ENCODE results near the gene THBS1.

THBS1 gene

DNA sequence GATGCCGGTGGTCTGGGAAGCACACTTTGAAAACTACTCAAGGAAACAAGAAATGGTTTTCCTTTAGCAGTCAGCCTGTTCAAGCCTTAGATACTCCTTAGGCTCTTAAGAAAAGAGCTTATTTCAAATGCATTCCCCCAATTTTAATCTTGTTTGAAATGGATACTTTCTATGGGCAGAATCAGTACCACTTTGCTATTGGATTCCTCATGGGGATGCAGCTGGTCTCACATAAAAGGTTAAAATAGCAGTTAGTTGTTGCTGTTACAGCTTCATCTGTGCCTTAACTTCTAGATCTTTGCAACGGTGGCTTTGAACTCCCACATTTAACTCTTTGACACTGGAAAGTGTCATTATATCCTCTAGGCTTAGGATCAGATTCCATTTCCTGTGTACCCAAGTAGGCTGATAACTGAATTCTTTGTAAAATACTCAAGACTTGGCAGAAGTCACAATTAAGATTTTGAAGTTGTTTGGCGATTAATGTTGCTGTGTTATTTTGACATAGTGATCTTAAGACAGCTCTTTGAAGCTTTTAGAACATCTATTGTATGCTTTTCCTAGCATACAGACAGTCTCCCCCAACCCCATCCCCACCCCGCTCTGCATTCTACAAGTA, 2.2 kb downstream of the THBS1 start:
- no peak overlapping the region for H3K27ac ChIP-seq
- H3K4me1 ChIP-seq (ENCODE audit: control insufficient read depth in 1 of 2, insufficient read depth in 1 of 2, low read depth in 1 of 2, low read length in 1 of 2): peaks cover 15 to 20% of the 10 kb centered on the region in 2 experiments
- TF ChIP-seq CTCF (IDR thresholded peaks at IDR 0.05): no peak

GRCh38 chr15:39583596-39584265, 2.9 kb downstream of the THBS1 start:
- TF ChIP-seq CTCF (IDR thresholded peaks at IDR 0.05): no peak
- Histone ChIP-seq H3K4me1 (ENCODE audit: control insufficient read depth in 1 of 2, insufficient read depth in 1 of 2, low read depth in 1 of 2, low read length in 1 of 2) (peaks cover 15 to 20% of the 10 kb centered on the region in 2 experiments), H3K36me3 (no peaks in the 10 kb centered on the region), H3K9me3 (no peaks in the 10 kb centered on the region), H3K27me3 (peaks cover 71% of the 10 kb centered on the region), H3K4me3 (ENCODE audit: low read depth in 1 of 2, low read length in 1 of 2) (no peak overlapping the region), H3K27ac (no peak overlapping the region)

More for the DNA sequence above, 2.2 kb downstream of the THBS1 start:
- H3K27me3 ChIP-seq: peaks cover 78% of the 10 kb centered on the region
- no peaks in the 10 kb centered on the region for H3K9me3 ChIP-seq
- H3K36me3 ChIP-seq: no peaks in the 10 kb centered on the region
- no peak overlapping the region for H3K4me3 ChIP-seq (ENCODE audit: low read depth in 1 of 2, low read length in 1 of 2)

DNA sequence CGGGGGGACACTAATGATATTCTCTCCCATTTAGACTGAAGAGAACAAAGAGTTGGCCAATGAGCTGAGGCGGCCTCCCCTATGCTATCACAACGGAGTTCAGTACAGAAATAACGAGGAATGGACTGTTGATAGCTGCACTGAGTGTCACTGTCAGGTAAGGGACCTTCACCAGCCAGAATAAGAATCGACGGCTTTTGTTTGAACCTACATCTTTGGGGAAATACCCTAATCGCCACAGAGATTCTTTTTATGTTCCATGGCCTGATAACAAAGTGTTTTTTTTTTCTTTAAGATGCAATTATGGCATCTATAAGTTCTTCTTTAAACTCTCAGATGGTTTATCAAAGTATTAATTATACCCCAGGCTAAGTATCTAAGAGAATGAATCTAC, 3.4 kb downstream of the THBS1 start:
- no peaks in the 10 kb centered on the region for H3K9me3 ChIP-seq
- peaks cover 15 to 20% of the 10 kb centered on the region in 2 experiments for H3K4me1 ChIP-seq (ENCODE audit: control insufficient read depth in 1 of 2, insufficient read depth in 1 of 2, low read depth in 1 of 2, low read length in 1 of 2)
- H3K36me3 ChIP-seq: no peaks in the 10 kb centered on the region
- H3K27me3 ChIP-seq: peaks cover 66% of the 10 kb centered on the region
- TF ChIP-seq CTCF (IDR thresholded peaks at IDR 0.05): no peak
- H3K4me3 ChIP-seq (ENCODE audit: low read depth in 1 of 2, low read length in 1 of 2): no peak overlapping the region
- H3K27ac ChIP-seq: no peak overlapping the region

- Histone ChIP-seq H3K4me3 (ENCODE audit: low read depth in 1 of 2, low read length in 1 of 2) (no peak overlapping the region), H3K27ac (no peak overlapping the region), H3K4me1 (ENCODE audit: control insufficient read depth in 1 of 2, insufficient read depth in 1 of 2, low read depth in 1 of 2, low read length in 1 of 2) (peaks cover 13 to 17% of the 10 kb centered on the region in 2 experiments), H3K9me3 (no peaks in the 10 kb centered on the region), H3K27me3 (peaks cover 60% of the 10 kb centered on the region), H3K36me3 (no peaks in the 10 kb centered on the region)
- TF ChIP-seq CTCF (IDR thresholded peaks at IDR 0.05): no peak
These were observed 3.9 kb downstream of the THBS1 start for GRCh38 chr15:39584662-39585388.

- H3K27me3 ChIP-seq: peaks cover 54% of the 10 kb centered on the region
- no peaks in the 10 kb centered on the region for H3K9me3 ChIP-seq
- H3K4me3 ChIP-seq (ENCODE audit: low read depth in 1 of 2, low read length in 1 of 2): no peak overlapping the region
- peaks cover 7 to 11% of the 10 kb centered on the region in 2 experiments for H3K4me1 ChIP-seq (ENCODE audit: control insufficient read depth in 1 of 2, insufficient read depth in 1 of 2, low read depth in 1 of 2, low read length in 1 of 2)
- TF ChIP-seq CTCF (IDR thresholded peaks at IDR 0.05): no peak
- no peak overlapping the region for H3K27ac ChIP-seq
- H3K36me3 ChIP-seq: no peaks in the 10 kb centered on the region
These were observed 4.5 kb downstream of the THBS1 start for GRCh38 chr15:39585389-39585841.
